UCSD-AML1 (cell line): ENCODE results near the gene NIFK.
"Not testable (repeated sequence)": the region's sequence is repeated elsewhere in the genome, so short reads cannot be mapped to it uniquely, and the experiment has no call there.

Experiments used
- DNase-seq: peaks from one replicate; lab custom pipeline; 2025; ENCODE audit not compliant: unreplicated experiment; lab: John Stamatoyannopoulos, UW

Gene NIFK

GRCh38 chr2:121696410-121696930 is 40.2 kb downstream of the NIFK start:
- DNase-seq, result no peak

GRCh38 chr2:121695171-121695451 is 41.6 kb downstream of the NIFK start:
- DNase-seq, result no peak

- DNase-seq, result no peak
Measured at GRCh38 chr2:121694398-121695170, 42.1 kb downstream of the NIFK start.

GRCh38 chr2:121690572-121690971 is 46.1 kb downstream of the NIFK start:
- not testable (repeated sequence) for DNase-seq

- DNase-seq, result no peak
Measured at GRCh38 chr2:121690095-121690494, 46.6 kb downstream of the NIFK start.

GRCh38 chr2:121689356-121689755 is 47.3 kb downstream of the NIFK start:
- DNase-seq, result no peak

GRCh38 chr2:121688820-121689219 is 47.9 kb downstream of the NIFK start:
- DNase-seq, result no peak

- DNase-seq, result no peak
Measured at GRCh38 chr2:121686902-121687301, 49.8 kb downstream of the NIFK start.

- DNase-seq, result no peak
Measured at GRCh38 chr2:121686218-121686617, 50.5 kb downstream of the NIFK start.

- no peak for DNase-seq
Measured at GRCh38 chr2:121682396-121683298, 54.0 kb downstream of the NIFK start.

- no peak for DNase-seq
Measured at GRCh38 chr2:121677855-121678254, 58.8 kb downstream of the NIFK start.
